Kasumi-1 (cell line): ENCODE data around the gene CDH4.

Source experiments
- DNase-seq, 2 experiments: peaks; one replicate each; lab custom pipeline; 2025; lab: John Stamatoyannopoulos, UW

Gene CDH4

DNA sequence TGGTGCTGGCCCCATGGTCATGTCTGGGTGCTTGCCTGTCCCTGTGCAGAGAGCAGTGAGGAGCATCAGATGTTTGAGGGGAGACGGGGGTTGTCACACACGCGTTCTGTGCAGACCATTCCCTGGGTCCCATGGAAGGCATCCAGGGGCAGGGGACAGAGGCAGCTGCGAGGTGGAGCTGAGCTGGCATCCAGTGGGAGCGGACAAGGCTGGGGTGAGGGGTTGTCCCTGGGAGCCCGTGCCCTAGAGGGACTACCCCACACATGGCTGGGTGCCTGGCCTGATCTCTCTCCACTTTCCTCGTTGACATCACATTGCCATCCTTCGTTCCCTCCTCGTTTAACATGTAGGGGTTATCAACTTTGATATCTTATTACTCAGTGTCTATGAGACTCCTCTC lies 331.3 kb downstream of the CDH4 start:
- no peak for DNase-seq

DNA sequence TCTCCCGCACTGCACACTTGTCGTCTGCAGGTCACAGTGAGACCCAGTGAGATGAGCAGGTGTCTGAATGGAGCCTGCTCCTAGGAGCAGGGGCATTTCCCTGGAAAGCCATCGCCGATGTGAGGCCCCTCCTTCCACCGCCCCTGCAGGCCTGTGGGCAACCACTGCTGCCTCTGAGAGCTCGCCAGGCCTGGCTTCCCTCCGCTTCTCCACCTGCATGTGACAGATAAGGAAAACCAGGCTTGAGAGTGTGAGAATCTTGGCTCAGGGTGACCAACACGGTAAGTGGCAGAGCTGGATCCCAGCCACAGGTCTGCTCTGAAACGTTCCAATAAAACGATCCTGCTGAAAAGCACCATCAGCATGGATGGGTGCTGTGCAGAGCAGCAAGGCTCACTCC lies 332.8 kb downstream of the CDH4 start:
- no peak for DNase-seq

DNA sequence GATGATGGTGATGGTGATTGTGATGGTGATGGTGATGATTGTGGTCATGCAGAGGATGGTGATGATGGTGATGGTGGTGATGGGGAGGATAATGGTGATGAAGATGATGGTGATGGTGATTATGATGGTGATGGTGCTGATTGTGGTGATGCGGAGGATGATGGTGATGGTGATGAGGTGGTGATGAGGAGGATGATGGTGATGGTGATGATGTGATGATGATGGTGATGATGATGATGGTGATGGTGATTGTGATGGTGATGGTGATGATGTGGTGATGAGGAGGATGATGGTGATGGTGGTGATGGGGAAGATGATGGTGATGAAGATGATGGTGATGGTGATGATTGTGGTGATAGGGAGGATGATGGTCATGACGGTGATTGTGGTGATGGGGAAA lies 333.7 kb downstream of the CDH4 start:
- DNase-seq: no peak

DNA sequence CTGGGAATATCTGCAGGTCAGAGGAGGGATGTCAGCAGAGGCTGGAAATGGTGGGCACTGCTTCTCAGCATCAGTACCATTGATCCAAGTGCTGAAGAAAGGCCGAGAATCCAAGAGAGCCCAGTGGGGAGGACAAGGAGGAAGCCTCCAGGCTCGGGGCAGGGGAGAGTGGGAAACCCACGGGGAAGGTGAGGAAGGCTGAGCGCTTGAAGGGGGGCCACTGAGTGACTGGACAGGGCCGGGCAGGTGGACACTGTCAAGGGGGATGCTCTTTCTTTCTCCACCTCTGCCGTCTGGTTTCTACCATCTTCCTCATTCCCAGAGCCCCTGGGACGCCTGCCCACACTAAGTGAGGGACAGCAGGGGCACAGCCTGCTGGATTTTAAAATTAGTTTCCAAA lies 335.0 kb downstream of the CDH4 start:
- no peak for DNase-seq

DNA sequence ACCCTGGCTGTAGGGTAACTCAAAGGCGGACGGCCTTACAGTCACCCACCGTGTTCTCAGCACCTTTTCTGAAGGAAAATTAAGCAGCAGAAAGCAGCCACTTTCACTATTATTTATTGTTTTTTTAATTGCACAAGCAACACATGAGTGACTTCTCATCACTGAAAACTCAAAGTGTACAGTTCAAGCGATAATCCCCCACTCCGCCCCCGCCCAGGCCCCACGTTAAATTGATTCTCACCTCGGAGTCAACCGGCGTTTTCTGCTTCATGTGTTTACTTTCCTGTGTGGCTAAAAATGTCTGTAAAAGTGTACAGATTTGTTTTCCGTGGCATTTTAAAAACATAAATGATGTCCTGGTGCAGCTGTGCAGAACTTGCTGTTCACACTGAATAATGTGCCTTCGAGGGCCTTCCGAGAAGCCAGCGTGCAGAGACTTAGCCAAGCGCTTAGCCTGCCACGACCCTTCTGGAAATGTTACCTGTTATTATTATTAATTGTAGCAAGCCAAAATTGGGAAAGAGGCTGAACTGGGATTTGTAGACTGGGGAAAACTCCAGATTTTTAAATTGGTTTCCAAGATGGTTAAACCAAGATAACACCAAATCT lies 335.7 kb downstream of the CDH4 start:
- DNase-seq: no peak

DNA sequence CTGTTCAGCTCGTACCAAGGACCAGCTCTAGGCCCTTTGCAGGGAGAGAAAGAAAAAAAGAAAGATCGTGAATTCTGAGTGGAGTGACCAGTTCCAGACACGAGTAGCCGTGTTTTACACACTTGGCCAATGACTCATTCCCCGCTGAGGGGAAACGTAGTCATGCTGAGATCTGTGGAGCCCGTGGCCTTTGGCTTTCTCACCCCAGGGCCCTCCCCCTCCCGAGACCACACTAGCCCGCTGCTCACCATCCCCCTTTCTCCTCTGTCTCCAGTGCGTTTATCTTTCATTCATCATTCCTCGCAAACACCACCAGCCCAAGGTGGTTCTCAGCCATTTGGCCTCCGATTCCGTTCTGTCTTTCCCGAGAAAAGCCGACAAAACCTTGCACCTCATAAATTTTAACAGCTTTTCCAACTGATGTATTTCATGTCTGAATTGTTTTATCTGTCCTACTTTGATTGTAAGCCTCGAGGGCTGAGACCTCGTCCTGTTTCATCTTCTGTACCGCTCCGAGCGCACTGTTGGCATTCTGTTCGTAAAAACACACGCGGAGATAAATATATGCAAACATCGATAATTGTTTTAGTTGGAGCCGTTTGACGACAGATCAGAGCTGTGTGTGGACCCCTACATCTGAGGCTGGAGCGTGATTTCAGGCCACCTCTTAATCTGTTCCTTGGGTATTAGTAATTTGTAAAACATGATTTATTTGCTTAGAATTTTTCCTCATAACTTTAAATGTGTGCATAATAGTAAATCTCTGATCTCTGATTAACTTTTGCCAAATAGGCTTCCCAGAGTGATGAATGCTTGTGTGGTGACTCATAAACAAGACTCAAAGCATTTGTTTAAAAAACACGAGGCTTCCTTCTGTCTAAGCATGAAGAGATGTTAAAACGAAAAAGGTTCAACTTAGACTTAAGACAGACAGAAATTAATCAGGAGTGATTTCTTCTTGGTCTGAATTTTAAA lies 336.6 kb downstream of the CDH4 start:
- no peak for DNase-seq

DNA sequence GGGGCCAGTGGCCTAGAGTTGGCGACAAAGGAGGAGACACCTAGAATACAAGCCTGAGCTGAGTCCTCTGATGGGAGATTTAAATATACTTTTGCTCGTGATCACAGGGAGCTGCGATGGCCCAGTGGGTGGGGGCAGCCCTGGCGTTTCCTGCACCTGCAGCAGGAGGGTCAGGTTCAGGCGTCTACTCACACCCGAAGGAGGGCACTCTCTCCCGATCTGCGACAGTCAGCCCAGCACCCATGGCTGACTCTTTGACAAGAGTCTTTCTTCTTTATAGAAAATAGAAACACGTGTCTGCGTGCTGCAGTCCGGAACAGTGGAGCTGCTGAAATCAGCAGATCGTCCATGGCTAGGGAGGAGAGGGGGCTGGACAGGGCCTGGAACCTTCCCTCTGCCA lies 338.2 kb downstream of the CDH4 start:
- no peak for DNase-seq

DNA sequence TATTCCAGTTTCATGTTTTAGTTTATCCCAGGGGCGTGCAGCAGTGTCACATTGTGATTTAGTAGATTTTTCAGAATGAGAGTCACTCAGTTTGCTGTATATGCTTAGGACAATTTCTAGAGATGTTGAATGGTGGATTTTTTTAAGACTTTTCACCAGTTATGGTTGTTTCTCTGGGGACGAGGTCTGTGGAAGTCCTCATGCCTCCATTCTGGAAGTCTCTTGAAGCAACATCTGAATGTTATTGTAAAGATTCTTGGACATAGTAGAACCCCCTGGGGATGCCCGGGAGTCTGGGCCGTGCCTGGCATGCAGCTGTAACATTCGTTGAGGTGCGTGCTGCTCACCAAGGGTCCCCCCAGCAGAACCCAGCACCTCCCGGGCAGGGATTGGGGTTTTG lies 341.5 kb downstream of the CDH4 start:
- DNase-seq: no peak

DNA sequence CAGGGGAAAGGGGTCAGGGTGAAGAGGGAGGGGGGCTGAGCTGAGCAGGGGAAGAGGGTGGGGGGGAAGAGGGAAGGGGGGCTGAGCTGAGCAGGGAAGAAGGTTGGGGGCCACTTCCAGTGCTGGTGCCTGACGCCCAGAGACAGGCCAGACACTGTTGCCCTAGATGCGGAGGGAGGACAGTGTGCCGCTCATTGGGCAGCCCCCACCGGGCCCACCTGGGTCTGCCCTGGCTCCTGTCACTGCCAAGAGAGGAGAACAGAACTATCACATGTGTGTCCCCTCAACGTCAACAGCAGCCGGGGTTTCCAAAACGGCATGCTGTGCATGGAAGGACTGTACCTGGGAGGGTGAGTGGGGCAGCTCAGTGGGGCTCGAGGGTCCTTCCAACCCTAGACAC lies 342.1 kb downstream of the CDH4 start:
- DNase-seq: no peak

DNA sequence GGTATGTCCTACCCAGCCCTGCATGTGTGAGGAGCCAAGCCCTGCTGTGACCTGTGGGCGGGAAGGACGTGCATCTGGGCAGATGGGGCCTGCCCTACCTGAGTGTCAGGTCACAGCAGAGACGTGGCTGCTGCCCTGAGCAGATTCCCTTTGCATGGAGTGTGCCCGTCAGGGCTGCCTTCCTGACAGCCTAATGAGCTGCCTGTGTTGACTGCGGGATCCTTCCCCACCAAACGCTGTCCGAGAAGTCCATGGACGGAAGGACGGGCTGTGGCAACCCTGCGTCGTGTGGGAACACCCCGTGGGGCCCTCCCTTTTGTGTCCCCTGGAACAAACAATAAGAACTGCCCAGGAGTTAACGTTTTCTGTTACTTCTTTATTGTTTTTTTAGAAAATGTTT lies 343.2 kb downstream of the CDH4 start:
- no peak for DNase-seq

DNA sequence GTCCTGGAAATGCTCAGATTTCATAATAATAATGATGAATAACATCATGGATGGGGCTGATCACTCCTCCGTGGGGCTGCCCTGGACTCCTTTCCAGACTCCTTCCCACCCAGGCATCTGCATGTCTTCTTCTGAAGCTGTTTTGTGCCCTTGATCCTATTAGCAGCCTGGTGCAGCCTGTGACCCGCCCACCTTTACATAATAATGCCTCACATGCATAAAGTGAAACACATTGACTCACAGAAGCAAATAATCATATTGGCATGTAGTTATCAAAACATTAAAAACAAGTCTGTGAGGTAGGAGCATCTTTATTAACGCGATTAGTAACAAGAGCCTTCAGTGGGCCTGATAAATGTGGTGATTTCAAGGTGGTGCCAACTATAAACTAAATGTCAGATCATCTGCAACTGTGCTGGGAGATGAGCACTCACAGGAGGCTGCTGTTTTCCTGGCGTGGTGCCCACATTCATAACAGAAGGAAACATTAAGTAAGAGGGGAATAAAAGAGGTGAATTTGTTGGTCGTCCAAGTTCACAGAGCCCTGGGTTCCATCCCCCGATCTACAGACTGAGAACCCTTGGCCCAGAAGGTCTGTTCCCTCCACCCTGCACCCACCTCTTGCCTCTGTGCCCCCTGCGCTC lies 344.7 kb downstream of the CDH4 start:
- DNase-seq: no peak

DNA sequence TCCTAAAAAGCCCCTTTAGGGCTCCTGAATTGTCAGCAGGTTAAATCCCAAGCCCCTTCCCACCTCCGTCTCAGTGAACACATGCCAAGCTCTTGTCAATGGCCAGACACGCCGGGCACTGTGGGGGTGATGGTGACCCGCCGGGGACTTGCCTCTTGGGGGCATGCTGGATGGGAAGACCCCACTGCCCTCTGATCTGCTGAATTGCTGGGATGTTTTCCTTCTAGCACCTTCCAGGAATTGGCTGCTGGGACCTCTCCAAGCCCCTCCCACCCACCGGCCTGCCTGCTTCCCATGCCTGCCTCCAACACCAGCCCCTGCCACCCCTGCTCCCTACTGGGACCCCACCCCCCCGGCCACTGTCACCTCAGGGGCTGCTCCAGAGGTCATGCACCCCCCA lies 345.9 kb downstream of the CDH4 start:
- no peak for DNase-seq

DNA sequence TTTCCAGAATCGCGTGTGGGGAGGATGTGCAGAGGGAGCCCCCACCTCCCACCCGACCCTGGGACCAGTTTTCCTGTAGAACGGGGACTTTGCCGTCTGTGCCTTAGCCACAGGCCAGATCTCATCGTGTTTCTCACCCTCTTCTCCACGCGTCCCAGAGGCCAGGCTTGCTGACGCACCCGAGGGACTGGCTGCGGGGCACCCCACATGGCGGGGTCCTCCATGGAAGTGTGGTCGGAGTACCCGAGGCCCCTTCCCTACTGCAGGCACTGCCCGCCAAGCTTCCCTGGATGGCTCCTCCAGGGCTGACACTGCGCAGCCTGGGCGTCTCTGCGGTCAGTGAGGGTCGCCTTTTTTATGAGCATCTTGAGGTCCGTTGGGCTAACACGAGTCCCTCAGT lies 346.5 kb downstream of the CDH4 start:
- DNase-seq: no peak

DNA sequence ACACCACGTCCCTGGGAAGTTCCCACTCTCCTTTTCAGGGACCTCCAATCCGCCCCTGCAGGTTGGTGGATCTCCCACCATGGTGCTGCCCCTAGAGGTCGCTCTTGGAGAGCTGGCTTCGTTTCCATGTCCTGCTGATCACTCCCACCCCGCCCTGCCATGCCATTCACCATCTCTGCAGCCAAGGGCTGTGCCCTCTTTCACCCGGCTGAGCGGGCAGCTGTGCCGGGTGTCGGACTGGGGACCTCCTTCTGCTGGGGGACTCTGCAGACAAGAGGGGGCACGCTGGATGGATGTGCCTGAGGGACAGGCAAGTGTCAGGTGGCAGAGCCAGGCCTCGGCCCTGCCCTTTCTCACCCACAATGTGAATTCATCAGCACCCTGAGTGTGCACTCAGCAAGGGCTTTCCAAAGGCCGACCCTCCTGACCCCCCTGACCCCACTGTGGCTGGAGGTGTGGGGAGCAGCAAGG lies 347.0 kb downstream of the CDH4 start:
- DNase-seq: no peak

DNA sequence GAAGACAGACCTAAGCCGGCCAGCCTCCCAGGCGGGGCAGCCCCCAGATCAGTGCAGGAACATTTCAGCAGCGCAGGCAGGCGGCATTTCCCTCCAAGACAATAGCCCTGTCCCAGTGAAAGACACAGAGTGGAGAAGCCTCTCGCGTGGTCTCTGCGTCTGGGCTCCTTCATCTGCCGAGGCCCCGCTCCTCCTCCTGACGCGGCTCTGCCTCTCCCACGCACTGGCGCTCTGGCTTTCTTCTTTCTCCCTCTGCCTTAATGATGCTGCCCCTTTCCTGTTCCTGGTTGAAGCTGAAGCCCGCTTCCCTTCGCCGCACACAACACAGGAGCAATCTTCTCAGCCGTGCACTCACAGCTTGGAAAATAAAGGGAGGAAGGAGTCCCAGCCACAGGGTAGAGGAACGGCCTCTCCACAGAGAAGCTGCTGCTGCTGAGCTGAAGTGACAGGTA lies 347.5 kb downstream of the CDH4 start:
- no peak for DNase-seq

DNA sequence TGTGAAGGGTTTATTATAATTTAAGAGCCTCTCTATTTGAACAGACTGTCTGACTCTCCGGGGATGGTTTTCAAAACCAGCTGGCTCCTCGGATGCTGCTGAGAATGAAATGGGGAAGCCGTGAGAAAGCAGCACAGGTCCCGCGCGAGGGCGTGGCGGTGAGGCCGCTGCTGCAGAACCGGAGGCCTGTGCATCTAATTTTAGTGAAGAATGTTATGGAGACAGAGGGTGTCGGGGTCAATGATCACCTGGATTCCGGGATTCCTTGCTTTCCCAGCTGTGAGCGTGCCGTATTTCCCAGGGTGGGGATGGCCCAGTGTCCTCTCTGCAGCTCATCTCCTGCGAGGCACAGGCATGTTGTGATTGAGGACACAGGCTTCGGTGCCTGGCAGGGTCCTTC lies 348.0 kb downstream of the CDH4 start:
- no peak for DNase-seq

DNA sequence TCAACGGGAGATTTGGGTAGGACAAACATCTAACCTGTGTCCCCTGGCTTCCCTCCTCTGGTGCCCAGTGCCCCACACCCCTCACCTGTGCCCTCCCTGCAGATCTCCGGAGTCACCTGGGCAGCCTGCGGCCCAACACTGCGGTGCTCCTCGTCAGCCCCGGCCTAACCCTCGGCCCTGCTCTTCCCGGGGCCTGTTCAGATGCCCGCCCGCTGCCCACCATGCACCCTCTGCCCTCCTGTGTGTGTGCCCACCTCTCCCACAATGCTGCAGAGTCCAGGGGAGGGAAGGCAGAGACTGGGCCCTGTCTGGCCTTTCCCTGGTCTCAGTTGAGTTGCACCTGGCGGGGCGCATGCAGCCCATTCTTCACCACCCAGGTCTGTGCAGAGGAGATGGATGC lies 349.3 kb downstream of the CDH4 start:
- DNase-seq: no peak

DNA sequence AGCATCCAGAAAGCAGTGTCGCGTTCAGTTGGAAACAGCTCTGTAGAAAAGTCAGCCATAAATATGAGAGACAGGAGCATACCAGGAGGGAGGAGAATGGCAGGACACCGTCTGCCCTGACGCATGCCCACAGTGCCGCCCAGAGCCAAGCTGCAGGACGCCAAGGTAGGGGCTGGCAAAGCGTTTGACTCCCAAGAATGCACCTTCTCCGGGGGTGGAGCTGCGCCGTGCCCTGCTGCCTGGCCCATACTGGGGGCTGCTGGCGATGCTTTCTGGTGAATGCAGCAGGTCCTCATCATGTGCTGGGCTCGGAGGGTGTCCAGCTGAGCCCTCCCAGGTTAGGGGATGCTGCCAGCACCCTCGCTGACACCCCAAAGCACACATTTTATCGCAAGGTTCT lies 349.8 kb downstream of the CDH4 start:
- DNase-seq: no peak

DNA sequence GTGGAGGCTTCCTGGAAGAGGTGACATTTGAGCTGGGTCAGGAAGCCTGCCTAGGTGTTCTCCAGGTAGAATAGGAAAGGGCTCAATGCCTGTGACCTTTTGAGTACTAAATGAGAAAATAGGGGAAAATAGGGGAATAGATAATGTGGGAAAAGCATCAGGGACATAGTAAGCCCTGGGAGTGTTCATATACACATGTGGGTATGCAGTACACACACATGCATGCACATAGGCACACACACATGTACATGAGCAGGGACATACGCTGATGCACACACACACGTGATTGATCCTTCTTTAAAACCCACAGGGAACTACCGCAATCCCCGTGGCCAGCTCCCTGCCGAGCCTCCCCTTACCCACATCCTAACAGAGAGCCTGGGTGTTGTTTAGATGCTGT lies 351.7 kb downstream of the CDH4 start:
- DNase-seq: no peak

DNA sequence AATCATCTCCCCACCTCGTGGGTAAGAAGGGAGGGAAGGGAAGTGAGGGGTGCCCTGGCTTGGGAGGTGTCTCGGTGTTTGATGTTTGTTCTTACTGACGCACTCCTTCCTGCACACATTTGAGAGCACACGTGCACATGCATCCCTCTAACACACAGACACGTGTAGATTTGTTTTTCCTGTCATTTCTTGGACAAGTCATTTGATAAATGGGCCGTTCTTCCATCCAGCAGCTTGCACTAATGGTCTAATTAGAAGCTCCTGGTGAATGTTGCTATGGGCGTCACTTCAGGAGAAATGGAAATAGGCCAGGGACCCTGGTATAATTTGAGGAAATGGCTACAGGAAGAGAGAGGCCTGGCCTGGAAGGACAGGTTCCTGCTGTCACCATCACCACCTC lies 352.5 kb downstream of the CDH4 start:
- no peak for DNase-seq

DNA sequence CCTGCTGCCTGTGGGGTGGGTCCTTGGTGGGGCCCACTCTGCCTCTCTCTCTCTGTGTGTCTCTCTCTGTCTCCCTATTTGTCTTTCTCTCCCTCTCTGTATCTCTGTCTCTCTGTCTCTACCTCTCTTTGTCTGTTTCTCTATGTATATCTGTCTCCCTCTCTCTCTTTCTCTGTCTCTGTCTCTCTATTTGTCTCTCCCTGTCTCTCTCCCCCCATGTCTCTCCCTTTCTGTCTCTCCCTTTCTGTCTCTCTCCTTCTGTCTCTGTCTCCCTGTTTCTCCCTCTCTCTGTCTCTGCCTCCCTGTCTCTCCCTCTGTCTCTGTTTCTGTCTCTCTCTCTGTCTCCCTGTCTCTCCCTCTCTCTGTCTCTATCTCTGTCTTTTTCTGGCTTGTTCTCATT lies 353.2 kb downstream of the CDH4 start:
- no peak for DNase-seq

DNA sequence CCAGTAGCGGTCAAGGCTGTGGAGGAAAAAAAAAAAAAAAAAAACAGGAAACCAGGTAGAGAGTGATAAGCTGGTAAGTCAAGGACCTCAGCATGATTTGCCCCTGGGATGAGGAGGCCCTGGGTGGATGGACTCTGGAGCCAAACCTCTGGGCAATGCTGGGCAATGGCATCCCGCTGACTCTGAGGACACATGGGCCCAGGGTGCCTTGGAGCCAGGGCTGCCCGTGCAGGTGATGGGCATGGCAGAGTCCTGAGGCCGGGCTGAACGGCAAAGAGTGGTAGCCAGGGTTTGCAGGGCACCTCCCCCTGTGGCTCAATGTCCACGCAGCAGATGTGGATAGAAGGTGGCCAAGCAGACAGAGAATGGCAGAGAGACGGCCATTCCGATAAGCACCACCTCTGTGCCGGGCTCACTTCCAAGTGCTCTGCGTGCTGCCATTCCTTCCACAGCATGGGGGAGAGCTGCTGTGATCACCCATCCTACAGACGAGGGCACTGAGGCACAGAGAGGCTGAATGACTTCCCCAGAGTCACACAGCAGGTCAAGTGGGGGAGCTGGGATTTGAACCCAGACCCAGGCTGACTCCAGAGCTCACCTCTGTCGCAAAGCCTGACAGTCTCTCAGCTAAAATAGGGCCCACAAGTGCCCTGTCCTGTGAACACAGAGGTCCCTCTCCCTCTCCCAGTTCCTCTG lies 353.9 kb downstream of the CDH4 start:
- DNase-seq: no peak
